Fibroblast of the aortic adventitia (primary cell): ENCODE measurements around the gene MATN3. TPM values are rescaled to one million over a fixed set of nuclear protein-coding genes. Genes with fewer than 3 reads are reported as not detected.
A peak's percentile ranks its signal among the peaks of the same experiment; 100 is the strongest.

Source experiments
- DNase-seq: peaks from one replicate; pipeline ENCODE4 v3.0.0-alpha.2; 2010; ENCODE audit warnings: low read depth
- H3K4me3 ChIP-seq: 2 replicates; pipeline ENCODE4 v1.5.1; 2011; ENCODE audit warnings: low read depth, mild to moderate bottlenecking, control low read depth, low read length, moderate library complexity
- CTCF ChIP-seq: IDR thresholded peaks from 2 replicates; pipeline ENCODE4 v1.5.1; 2011; ENCODE audit warnings: mild to moderate bottlenecking, low read length, control low read depth, inconsistent platforms; ENCODE audit not compliant: insufficient read depth
- total RNA-seq: library from RNA; depleted of rRNA; stranded (reverse); fragments of >200 nt; gene quantifications from 2 replicates; pipeline ENCODE4 v1.2.3, GENCODE V29; 2012; ENCODE audit warnings: low replicate concordance

Gene MATN3
- total RNA-seq, 1 donor = 1.1 TPM

DNA sequence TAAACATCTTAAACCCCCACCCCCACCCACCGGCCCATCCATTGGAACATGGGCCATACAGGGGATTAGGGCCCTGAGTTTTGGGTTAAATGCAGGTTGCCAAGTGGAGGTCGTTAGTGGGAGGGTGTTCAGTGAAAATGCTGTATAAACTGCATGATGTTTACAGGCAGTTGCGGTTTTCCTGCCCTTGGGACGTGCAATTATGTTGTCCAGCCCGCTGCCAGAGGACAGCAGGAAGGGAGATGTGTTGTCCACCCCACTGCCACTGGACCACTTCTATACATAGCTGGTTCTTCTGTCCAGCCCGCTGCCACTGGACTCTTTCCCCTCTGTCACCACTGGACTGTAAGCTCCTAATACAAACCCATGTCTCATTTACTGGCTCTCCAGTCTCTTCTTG, 41.7 kb upstream of the MATN3 start:
- DNase-seq = no peak
- no peak for TF ChIP-seq CTCF
- no peak overlapping the region for H3K4me3 ChIP-seq

- H3K4me3 ChIP-seq = peak overlapping the region; percentile 71
- DNase-seq = peak; percentile 92
- no peak for TF ChIP-seq CTCF
Measured at GRCh38 chr2:20052861-20053281, 40.4 kb upstream of the MATN3 start.

GRCh38 chr2:20052229-20052851, 39.9 kb upstream of the MATN3 start:
- no peak for TF ChIP-seq CTCF
- peak overlapping the region; percentile 71 for H3K4me3 ChIP-seq
- no peak for DNase-seq

DNA sequence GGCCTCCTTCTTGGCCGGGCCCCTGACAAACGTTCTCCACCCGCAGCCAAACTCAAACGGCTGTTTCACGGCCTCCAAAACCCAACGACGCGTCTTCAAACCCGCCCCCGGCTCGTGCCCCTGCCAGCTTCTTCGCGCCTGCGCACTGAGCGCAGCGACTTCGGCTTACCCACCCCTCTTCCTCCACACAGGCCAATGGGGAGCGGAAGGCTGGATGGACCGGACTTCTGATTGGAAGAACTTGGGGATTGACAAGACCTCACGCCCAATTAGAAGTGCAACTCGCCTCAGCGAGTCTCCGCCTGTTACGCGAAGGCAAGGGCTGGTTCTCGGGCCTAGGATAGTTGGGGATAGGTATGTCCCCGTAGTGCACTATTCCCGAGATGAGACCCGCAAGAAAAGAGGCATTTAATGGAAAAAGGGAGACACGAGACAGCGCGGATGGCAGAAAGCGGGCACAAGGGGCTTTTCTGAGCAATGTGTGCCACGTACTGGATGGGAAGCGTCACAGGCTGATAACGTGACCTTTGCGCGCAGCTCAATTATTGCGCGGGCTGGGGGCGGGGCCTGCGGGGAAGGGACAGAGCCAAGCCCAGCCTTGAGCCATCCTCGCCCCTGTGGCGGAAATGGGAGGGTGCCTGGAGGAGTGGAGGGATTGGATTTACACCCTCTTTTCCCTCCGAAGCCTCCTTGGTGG, 39.2 kb upstream of the MATN3 start, which contains the start of gene LAPTM4A:
Gene LAPTM4A (minus strand): TSS at position 97 of the 697 bp plus-strand sequence. CDS start 108 bp downstream, outside the sequence.
- TF ChIP-seq CTCF = peak; percentile 5
- peak within 1 kb of the TSS; percentile 95 for H3K4me3 ChIP-seq
- DNase-seq = peak; percentile 100

GRCh38 chr2:20050646-20051531, 38.4 kb upstream of the MATN3 start:
- peak; percentile 74 for DNase-seq
- peak; percentile 41 for TF ChIP-seq CTCF
- peak overlapping the region; percentile 95 for H3K4me3 ChIP-seq

- peak; percentile 74 for DNase-seq
- TF ChIP-seq CTCF = no peak
- H3K4me3 ChIP-seq = peak overlapping the region; percentile 95
Measured at GRCh38 chr2:20050104-20050645, 37.7 kb upstream of the MATN3 start.
